K562 (cell line): Measurements from ENCODE around the gene ZBED2. TPM values are rescaled to one million over a fixed set of nuclear protein-coding genes. Genes with fewer than 3 reads are reported as not detected.

Source experiments
- ATAC-seq: fragments of 200-7000 bp; cut with Tn5 transposase; 3 replicates; pipeline ENCODE4 v1.9.1; 2020; ENCODE audit warnings: moderate library complexity
- BruUV-seq: library from RNA; stranded (reverse); fragments of 400-500 nt; replicated peaks from 2 replicates; lab custom pipeline; 2021; lab: Mats Ljungman, UMichigan
- CTCF ChIA-PET: fragments of 300-600 bp; formaldehyde crosslinking; extraction: SDS; loops from one replicate; lab custom pipeline; 2021; ENCODE audit warnings: low intra/inter-chr PET ratio; lab: Yijun Ruan, JAX
- POLR2A ChIA-PET: fragments of 300-600, 350-650 bp; sonication (Branson Sonifier 250); formaldehyde crosslinking; extraction: SDS; loops from one replicate; lab custom pipeline; 2021; ENCODE audit warnings: antibody characterized with exemption, inconsistent platforms; lab: Yijun Ruan, JAX
- DNase-seq, 4 experiments: peaks; one replicate each; pipeline versions ENCODE4 v3.0.0 to v3.0.0-alpha.2; 2011 to 2018; ENCODE audit warnings: low spot score in 3 of 4, mixed read lengths in 3 of 4; ENCODE audit errors: extremely low read depth in 1 of 4
- FAIRE-seq: peaks from 2 replicates; lab custom pipeline; 2011; peaks lifted over from hg19 to GRCh38; lab: Jason Lieb, UNC
- H2AFZ ChIP-seq: 2 replicates; pipeline ENCODE4 v1.6.0; 2011; ENCODE audit warnings: low read depth, low read length, control low read depth, inconsistent platforms
- H3K27ac ChIP-seq: fragments of 200-600 bp; 3 replicates; pipeline ENCODE4 v1.8.0; 2011; ENCODE audit warnings: low read depth, mild to moderate bottlenecking, control low read depth, inconsistent platforms, low read length, moderate library complexity, mixed read lengths; ENCODE audit errors: extremely low read depth
- H3K27me3 ChIP-seq, 2 experiments: fragments of 300-600 bp in 1 of 2; 2 replicates in 1 of 2; 3 replicates in 1 of 2; pipeline versions ENCODE4 v1.6.0 to v1.8.0; 2011; ENCODE audit warnings: inconsistent platforms in 2 of 2, low read length in 2 of 2, mild to moderate bottlenecking in 1 of 2, mixed read lengths in 1 of 2, moderate library complexity in 1 of 2; ENCODE audit not compliant: control insufficient read depth in 2 of 2, insufficient read depth in 2 of 2
- H3K36me3 ChIP-seq: fragments of 300-600 bp; 3 replicates; pipeline ENCODE4 v1.8.0; 2011; ENCODE audit warnings: mild to moderate bottlenecking, low read length, inconsistent platforms; ENCODE audit not compliant: control insufficient read depth, insufficient read depth
- H3K4me1 ChIP-seq, 2 experiments: fragments of 200-600 bp in 1 of 2; replicated peaks in 1 of 2; 2 replicates in 1 of 2; 3 replicates in 1 of 2; pipeline versions ENCODE4 v1.5.1 to v1.8.0; 2011; ENCODE audit warnings: inconsistent platforms in 2 of 2, low read length in 2 of 2, mild to moderate bottlenecking in 1 of 2, mixed read lengths in 1 of 2, moderate library complexity in 1 of 2; ENCODE audit not compliant: control insufficient read depth in 2 of 2, insufficient read depth in 2 of 2
- H3K4me2 ChIP-seq: 2 replicates; pipeline ENCODE4 v1.6.1; 2011; ENCODE audit warnings: low read length, control low read depth, inconsistent platforms, mixed read lengths; ENCODE audit not compliant: insufficient read depth
- H3K4me3 ChIP-seq: fragments of 200-600 bp; sonication (generic), shearing (Covaris generic); 2 replicates; pipeline ENCODE4 v1.5.1; 2016; ENCODE audit warnings: control low read depth, inconsistent platforms
- H3K79me2 ChIP-seq: fragments of 200-600 bp; 3 replicates; pipeline ENCODE4 v1.8.0; 2011; ENCODE audit warnings: low read length, inconsistent platforms; ENCODE audit not compliant: control insufficient read depth, insufficient read depth
- H3K9ac ChIP-seq, 2 experiments: 2 replicates each; pipeline versions ENCODE4 v1.6.0 to v1.6.1; 2011; ENCODE audit warnings: low read depth in 2 of 2, low read length in 2 of 2, control low read depth in 1 of 2, inconsistent platforms in 1 of 2, mild to moderate bottlenecking in 1 of 2, mixed read lengths in 1 of 2; ENCODE audit not compliant: insufficient read depth in 1 of 2
- H3K9me1 ChIP-seq: one replicate; pipeline ENCODE4 v1.6.0; 2011; ENCODE audit warnings: inconsistent platforms, mild to moderate bottlenecking, low read length, moderate library complexity; ENCODE audit not compliant: control insufficient read depth, insufficient read depth
- H3K9me3 ChIP-seq: replicated peaks from 2 replicates; pipeline ENCODE4 v1.5.1; 2011; ENCODE audit warnings: low read depth, low read length, inconsistent platforms; ENCODE audit not compliant: control insufficient read depth, insufficient read depth
- H4K20me1 ChIP-seq: replicated peaks from 2 replicates; pipeline ENCODE4 v1.6.1; 2011; ENCODE audit warnings: low read length, inconsistent platforms, mixed read lengths; ENCODE audit not compliant: control insufficient read depth, insufficient read depth
- ADNP ChIP-seq: fragments of 200-800 bp; sonication (Bioruptor generic); IDR thresholded peaks from 2 replicates; pipeline ENCODE4 v1.6.1; 2016; ENCODE audit warnings: missing genetic modification characterization, missing compliant biosample characterization
- FOSL1 ChIP-seq: fragments of 200-800 bp; sonication (Bioruptor generic); conservative IDR thresholded peaks from 2 replicates; pipeline ENCODE4 v1.6.1; 2016; ENCODE audit warnings: missing genetic modification characterization, missing compliant biosample characterization
- FOXP1 ChIP-seq: sonication (generic); formaldehyde crosslinking; IDR thresholded peaks from 2 replicates; pipeline ENCODE4 v1.8.0; 2022; ENCODE audit warnings: mild to moderate bottlenecking, missing genetic modification reagents
- HMGXB4 ChIP-seq: sonication (generic); formaldehyde crosslinking; IDR thresholded peaks from 2 replicates; pipeline ENCODE4 v1.8.1; 2023; ENCODE audit warnings: mild to moderate bottlenecking, missing genetic modification reagents
- ILK ChIP-seq: fragments of 450-650 bp; IDR thresholded peaks from 2 replicates; pipeline ENCODE4 v1.6.1; 2016; ENCODE audit warnings: missing genetic modification characterization, low read depth, mild to moderate bottlenecking, missing compliant biosample characterization, moderate library complexity, borderline replicate concordance
- MTA2 ChIP-seq: fragments of 450-650 bp; IDR thresholded peaks from 2 replicates; pipeline ENCODE4 v1.6.1; 2016; ENCODE audit warnings: low read depth
- NRF1 ChIP-seq, 2 experiments: fragments of 450-650 bp; IDR thresholded peaks in 1 of 2; conservative IDR thresholded peaks in 1 of 2; 2 replicates each; pipeline ENCODE4 v1.6.1; 2014; ENCODE audit warnings: mild to moderate bottlenecking in 2 of 2
- POLR3G ChIP-seq: IDR thresholded peaks from 2 replicates; pipeline ENCODE4 v1.6.1; 2011; ENCODE audit not compliant: insufficient read length, insufficient replicate concordance; ENCODE audit errors: extremely low read depth
- SAFB2 ChIP-seq: fragments of 200-400 bp; formaldehyde crosslinking; IDR thresholded peaks from 2 replicates; pipeline ENCODE4 v1.6.1; 2018; ENCODE audit warnings: borderline replicate concordance, low read length, low read depth, moderate library complexity; ENCODE audit not compliant: severe bottlenecking
- SLC30A9 ChIP-seq: fragments of 250-450 bp; sonication (Bioruptor Pico); IDR thresholded peaks from 2 replicates; pipeline ENCODE4 v1.8.0; 2022; ENCODE audit warnings: mild to moderate bottlenecking, moderate library complexity
- U2AF2 ChIP-seq: fragments of 200-400 bp; formaldehyde crosslinking; optimal IDR thresholded peaks from 2 replicates; pipeline ENCODE3; 2017; ENCODE audit warnings: low read depth, mild to moderate bottlenecking, low read length
- ZBED1 ChIP-seq: IDR thresholded peaks from 2 replicates; pipeline ENCODE4 v1.6.1; 2014
- ZEB2 ChIP-seq: fragments of 450-650 bp; IDR thresholded peaks from 2 replicates; pipeline ENCODE4 v1.6.1; 2016
- ZKSCAN3 ChIP-seq: fragments of 250-450 bp; sonication (Bioruptor Pico); IDR thresholded peaks from 2 replicates; pipeline ENCODE4 v1.4.0; 2020
- ZNF785 ChIP-seq: fragments of 250-450 bp; sonication (Bioruptor Pico); IDR thresholded peaks from 2 replicates; pipeline ENCODE4 v1.4.0; 2020; ENCODE audit warnings: mild to moderate bottlenecking
- WGBS: fragments of 100-300 bp; shearing (Covaris generic); methylation state at CpG from one replicate; pipeline ENCODE4 v1.1.6; 2016; ENCODE audit warnings: low coverage, mixed read lengths; ENCODE audit not compliant: insufficient coverage; ENCODE audit errors: missing lambda C conversion rate; 5-methylcytosine and 5-hydroxymethylcytosine counted together
- in situ Hi-C: fragments of 300-500 bp; cut with MboI; formaldehyde crosslinking; loops from 4 replicates; pipeline ENCODE4 v1.15.0; 2018; ENCODE audit warnings: inconsistent platforms, mixed read lengths
- intact Hi-C: fragments of 100-400 bp; cut with micrococcal nuclease; formaldehyde crosslinking; loops from 2 replicates; pipeline ENCODE4 v1.14.2; 2022
- polyA plus RNA-seq, 8 experiments: library from polyadenylated mRNA; depleted of rRNA in 4 of 8; stranded (reverse) in 5 of 8; unstranded in 3 of 8; fragments of >200 nt; fragmentation: Nextera tagmentation in 2 of 8; fragmentation: Illumina TruSeq in 1 of 8; extraction: Ambion mirVana in 2 of 8; extraction: Trizol in 1 of 8; gene quantifications; 2 replicates each; pipeline versions ENCODE4 v1.2.1 to v1.2.3, GENCODE V29; 2011 to 2014; ENCODE audit warnings: inconsistent platforms in 1 of 8, missing spikeins in 1 of 8
- total RNA-seq, 7 experiments: library from RNA; depleted of rRNA in 6 of 7; stranded (reverse); fragments of >200 nt in 6 of 7; fragmentation: Illumina TruSeq in 2 of 7; extraction: Trizol in 2 of 7; gene quantifications; 2 replicates each; pipeline versions ENCODE4 v1.2.1 to v1.2.3, GENCODE V29; 2011 to 2021; ENCODE audit warnings: low replicate concordance in 1 of 7
- TF ChIP-seq, protein P1 (sequence below): sonication (generic); formaldehyde crosslinking; IDR thresholded peaks from 2 replicates; pipeline ENCODE4 v1.4.0; 2020; ENCODE audit warnings: mild to moderate bottlenecking, missing genetic modification reagents
- TF ChIP-seq, protein P2 (sequence below): sonication (generic); formaldehyde crosslinking; IDR thresholded peaks from 2 replicates; pipeline ENCODE4 v1.9.0; 2022; ENCODE audit warnings: mild to moderate bottlenecking, missing genetic modification reagents
- TF ChIP-seq, protein P3 (sequence below): fragments of 450-650 bp; formaldehyde crosslinking; IDR thresholded peaks from 2 replicates; pipeline ENCODE4 v1.4.0; 2020; ENCODE audit warnings: mild to moderate bottlenecking

ZBED2 gene
- total and polyA plus RNA-seq, 9 of the 15 experiments (the other 6 are each of a cell fraction or from before 2014, with no cell fraction given) = 0.11 TPM; not detected in 8

- DNase-seq = no peak
- no peak for FAIRE-seq
- CTCF ChIA-PET = no interaction called here
- Histone ChIP-seq H3K4me3 (no peak overlapping the region), H3K4me2 (no peak overlapping the region), H3K27me3 (no peaks in the 10 kb centered on the region), H4K20me1 (no peaks in the 10 kb centered on the region), H3K9ac (no peak overlapping the region), H3K36me3 (no peaks in the 10 kb centered on the region), H3K27ac (no peak overlapping the region), H3K79me2 (no peaks in the 10 kb centered on the region), H3K9me3 (no peaks in the 10 kb centered on the region), H3K9me1 (no peaks in the 10 kb centered on the region), H2AFZ (no peak overlapping the region), H3K4me1 (no peaks in the 10 kb centered on the region)
- TF ChIP-seq FOXP1 (CRISPR knock-in tag) = no peak
- TF ChIP-seq, protein P1, sequence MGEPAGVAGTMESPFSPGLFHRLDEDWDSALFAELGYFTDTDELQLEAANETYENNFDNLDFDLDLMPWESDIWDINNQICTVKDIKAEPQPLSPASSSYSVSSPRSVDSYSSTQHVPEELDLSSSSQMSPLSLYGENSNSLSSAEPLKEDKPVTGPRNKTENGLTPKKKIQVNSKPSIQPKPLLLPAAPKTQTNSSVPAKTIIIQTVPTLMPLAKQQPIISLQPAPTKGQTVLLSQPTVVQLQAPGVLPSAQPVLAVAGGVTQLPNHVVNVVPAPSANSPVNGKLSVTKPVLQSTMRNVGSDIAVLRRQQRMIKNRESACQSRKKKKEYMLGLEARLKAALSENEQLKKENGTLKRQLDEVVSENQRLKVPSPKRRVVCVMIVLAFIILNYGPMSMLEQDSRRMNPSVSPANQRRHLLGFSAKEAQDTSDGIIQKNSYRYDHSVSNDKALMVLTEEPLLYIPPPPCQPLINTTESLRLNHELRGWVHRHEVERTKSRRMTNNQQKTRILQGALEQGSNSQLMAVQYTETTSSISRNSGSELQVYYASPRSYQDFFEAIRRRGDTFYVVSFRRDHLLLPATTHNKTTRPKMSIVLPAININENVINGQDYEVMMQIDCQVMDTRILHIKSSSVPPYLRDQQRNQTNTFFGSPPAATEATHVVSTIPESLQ = no peak
- no peak for TF ChIP-seq SAFB2
- TF ChIP-seq, protein P2, sequence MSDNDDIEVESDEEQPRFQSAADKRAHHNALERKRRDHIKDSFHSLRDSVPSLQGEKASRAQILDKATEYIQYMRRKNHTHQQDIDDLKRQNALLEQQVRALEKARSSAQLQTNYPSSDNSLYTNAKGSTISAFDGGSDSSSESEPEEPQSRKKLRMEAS = no peak
- TF ChIP-seq ZEB2 = no peak
- no peak for TF ChIP-seq SLC30A9 (CRISPR knock-in tag)
- TF ChIP-seq, protein P3, sequence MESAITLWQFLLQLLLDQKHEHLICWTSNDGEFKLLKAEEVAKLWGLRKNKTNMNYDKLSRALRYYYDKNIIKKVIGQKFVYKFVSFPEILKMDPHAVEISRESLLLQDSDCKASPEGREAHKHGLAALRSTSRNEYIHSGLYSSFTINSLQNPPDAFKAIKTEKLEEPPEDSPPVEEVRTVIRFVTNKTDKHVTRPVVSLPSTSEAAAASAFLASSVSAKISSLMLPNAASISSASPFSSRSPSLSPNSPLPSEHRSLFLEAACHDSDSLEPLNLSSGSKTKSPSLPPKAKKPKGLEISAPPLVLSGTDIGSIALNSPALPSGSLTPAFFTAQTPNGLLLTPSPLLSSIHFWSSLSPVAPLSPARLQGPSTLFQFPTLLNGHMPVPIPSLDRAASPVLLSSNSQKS (CRISPR knock-in tag) = no peak
- TF ChIP-seq ZBED1 = no peak
- no peak for TF ChIP-seq NRF1 (conservative IDR thresholded peaks at IDR 0.05 in 1 of 2, IDR thresholded peaks at IDR 0.05 in 1 of 2)
- TF ChIP-seq ZNF785 (CRISPR knock-in tag) = no peak
- TF ChIP-seq POLR3G = no peak
- TF ChIP-seq ILK (tag) = no peak
- TF ChIP-seq HMGXB4 (CRISPR knock-in tag) = no peak
- no peak for TF ChIP-seq FOSL1 (tag)
- no peak for TF ChIP-seq ZKSCAN3 (CRISPR knock-in tag)
- no peak for TF ChIP-seq MTA2
- TF ChIP-seq ADNP = no peak
- TF ChIP-seq U2AF2 = no peak
- ATAC-seq = no peak
- intact Hi-C loops = no loop called here
- POLR2A ChIA-PET = no interaction called here
- BruUV-seq = no TSS peak
- WGBS = 0% methylated on average over 1 of the region's 1 CpG
- in situ Hi-C loops = no loop called here
These were observed 18.0 kb downstream of the ZBED2 start for GRCh38 chr3:111577113-111577512.
